ENCODE results near the gene PMVK. TPM values are rescaled to one million over a fixed set of nuclear protein-coding genes. Genes with fewer than 3 reads are reported as not detected.
A peak's percentile ranks its signal among the peaks of the same experiment; 100 is the strongest.

The PMVK gene
- polyA plus RNA-seq, 4 donors = 44.8 to 120 (median 76.0) TPM

- peaks cover 0 to 15% (median 2%) of the 10 kb centered on the region in 3 donors for H3K36me3 ChIP-seq (ENCODE audit: control insufficient read depth in 3 of 3, insufficient read depth in 2 of 3, low read depth in 1 of 3, low read length in 3 of 3)
- FAIRE-seq (no peak), DNase-seq (peak; percentile 98)
- peak overlapping the region; percentile 96 to 98 (median 97) for H3K27ac ChIP-seq (ENCODE audit: low read depth in 1 of 3, low read length in 2 of 3)
- H3K4me1 ChIP-seq (ENCODE audit: control insufficient read depth in 3 of 3, insufficient read depth in 2 of 3, low read depth in 1 of 3, low read length in 2 of 3) = peaks cover 7 to 47% (median 18%) of the 10 kb centered on the region in 3 donors
- no peaks in the 10 kb centered on the region for H3K27me3 ChIP-seq (ENCODE audit: control insufficient read depth in 3 of 3, insufficient read depth in 3 of 3, low read length in 3 of 3)
- no peaks in the 10 kb centered on the region for H3K9me3 ChIP-seq (ENCODE audit: control insufficient read depth in 2 of 2, insufficient read depth in 1 of 2, low read depth in 1 of 2, low read length in 1 of 2)
- 0% methylated on average over 30 of the region's 30 CpGs for WGBS, 3 donors
- peak overlapping the region; percentile 18 to 86 (median 84) for H3K4me3 ChIP-seq (ENCODE audit: low read depth in 1 of 3, low read length in 3 of 3)
These were observed 38.4 kb upstream of the PMVK start for GRCh38 chr1:154974808-154975408.

DNA sequence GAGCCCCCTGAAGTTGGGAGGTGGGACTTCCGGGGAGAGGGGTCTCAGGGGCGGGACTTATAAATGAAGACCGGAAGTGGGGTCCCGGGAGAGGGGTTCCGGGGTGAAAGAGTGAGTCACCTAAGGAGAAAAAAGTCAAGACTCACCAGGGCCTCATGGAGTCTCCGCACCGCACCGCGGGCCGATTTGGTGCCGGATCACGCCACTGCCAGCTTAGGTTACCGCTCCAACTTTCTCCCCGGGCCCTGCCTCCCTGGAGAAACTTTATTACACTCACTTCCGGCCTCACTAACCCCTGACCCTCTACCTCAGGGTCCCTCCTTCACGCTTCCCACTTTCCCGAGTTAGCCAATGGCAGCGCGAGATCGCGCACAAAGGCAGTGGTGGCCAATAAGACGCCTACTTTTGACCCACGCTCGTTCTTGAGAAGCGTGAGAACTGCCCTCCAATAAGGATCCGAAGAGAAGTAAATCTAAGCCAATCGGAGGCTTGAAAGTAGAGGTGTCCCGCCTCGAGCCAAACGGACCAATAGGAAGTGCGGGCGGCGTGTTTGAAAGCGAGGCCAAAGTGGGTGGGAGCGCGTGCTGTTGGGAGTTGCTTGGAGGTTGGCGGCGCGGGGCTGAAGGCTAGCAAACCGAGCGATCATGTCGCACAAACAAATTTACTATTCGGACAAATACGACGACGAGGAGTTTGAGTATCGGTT lies 37.7 kb upstream of the PMVK start, which contains the start of gene CKS1B:
CKS1B (plus strand) TSS at position 580 of the 706 bp plus-strand sequence; CDS start at position 645, 65 bp downstream.
- H3K4me3 ChIP-seq (ENCODE audit: low read depth in 1 of 3, low read length in 3 of 3) = peak within 1 kb of the TSS; percentile 64 to 86 (median 84)
- no peaks in the 10 kb centered on the region for H3K27me3 ChIP-seq (ENCODE audit: control insufficient read depth in 3 of 3, insufficient read depth in 3 of 3, low read length in 3 of 3)
- peaks cover 0 to 22% (median 2%) of the 10 kb centered on the region in 3 donors for H3K36me3 ChIP-seq (ENCODE audit: control insufficient read depth in 3 of 3, insufficient read depth in 2 of 3, low read depth in 1 of 3, low read length in 3 of 3)
- 0 to 1% (median 0%) methylated on average over 43 to 47 of the region's 47 CpGs for WGBS, 3 donors
- no peaks in the 10 kb centered on the region for H3K9me3 ChIP-seq (ENCODE audit: control insufficient read depth in 2 of 2, insufficient read depth in 1 of 2, low read depth in 1 of 2, low read length in 1 of 2)
- peak; percentile 100 for DNase-seq
- H3K4me1 ChIP-seq (ENCODE audit: control insufficient read depth in 3 of 3, insufficient read depth in 2 of 3, low read depth in 1 of 3, low read length in 2 of 3) = peaks cover 7 to 50% (median 18%) of the 10 kb centered on the region in 3 donors
- FAIRE-seq = no peak
- peak within 1 kb of the TSS; percentile 96 to 98 (median 97) for H3K27ac ChIP-seq (ENCODE audit: low read depth in 1 of 3, low read length in 2 of 3)

GRCh38 chr1:154973344-154974101 lies 37.0 kb upstream of the PMVK start:
- WGBS, 3 donors = 1 to 4% (median 2%) methylated on average over 30 to 37 of the region's 37 CpGs
- Histone ChIP-seq H3K4me3 (ENCODE audit: low read depth in 1 of 3, low read length in 3 of 3) (peak overlapping the region; percentile 63 to 84 (median 64)), H3K36me3 (ENCODE audit: control insufficient read depth in 3 of 3, insufficient read depth in 2 of 3, low read depth in 1 of 3, low read length in 3 of 3) (peaks cover 0 to 29% (median 8%) of the 10 kb centered on the region in 3 donors), H3K27ac (ENCODE audit: low read depth in 1 of 3, low read length in 2 of 3) (peak overlapping the region; percentile 95 to 98 (median 97)), H3K4me1 (ENCODE audit: control insufficient read depth in 3 of 3, insufficient read depth in 2 of 3, low read depth in 1 of 3, low read length in 2 of 3) (peaks cover 7 to 50% (median 18%) of the 10 kb centered on the region in 3 donors), H3K27me3 (ENCODE audit: control insufficient read depth in 3 of 3, insufficient read depth in 3 of 3, low read length in 3 of 3) (no peaks in the 10 kb centered on the region), H3K9me3 (ENCODE audit: control insufficient read depth in 2 of 2, insufficient read depth in 1 of 2, low read depth in 1 of 2, low read length in 1 of 2) (no peaks in the 10 kb centered on the region)
- peak; percentile 100 for DNase-seq
- no peak for FAIRE-seq

GRCh38 chr1:154972517-154973343 lies 36.2 kb upstream of the PMVK start:
- H3K4me3 ChIP-seq (ENCODE audit: low read depth in 1 of 3, low read length in 3 of 3) = peak overlapping the region in 2 of 3 donors; percentile 63 to 84
- FAIRE-seq = no peak
- peaks cover 7 to 50% (median 18%) of the 10 kb centered on the region in 3 donors for H3K4me1 ChIP-seq (ENCODE audit: control insufficient read depth in 3 of 3, insufficient read depth in 2 of 3, low read depth in 1 of 3, low read length in 2 of 3)
- no peaks in the 10 kb centered on the region for H3K27me3 ChIP-seq (ENCODE audit: control insufficient read depth in 3 of 3, insufficient read depth in 3 of 3, low read length in 3 of 3)
- H3K36me3 ChIP-seq (ENCODE audit: control insufficient read depth in 3 of 3, insufficient read depth in 2 of 3, low read depth in 1 of 3, low read length in 3 of 3) = peaks cover 0 to 37% (median 12%) of the 10 kb centered on the region in 3 donors
- no peaks in the 10 kb centered on the region for H3K9me3 ChIP-seq (ENCODE audit: control insufficient read depth in 2 of 2, insufficient read depth in 1 of 2, low read depth in 1 of 2, low read length in 1 of 2)
- H3K27ac ChIP-seq (ENCODE audit: low read depth in 1 of 3, low read length in 2 of 3) = peak overlapping the region; percentile 95 to 98 (median 97)
- DNase-seq = peak; percentile 58 to 86
- 10 to 26% (median 21%) methylated on average over 18 of the region's 18 CpGs for WGBS, 3 donors

DNA sequence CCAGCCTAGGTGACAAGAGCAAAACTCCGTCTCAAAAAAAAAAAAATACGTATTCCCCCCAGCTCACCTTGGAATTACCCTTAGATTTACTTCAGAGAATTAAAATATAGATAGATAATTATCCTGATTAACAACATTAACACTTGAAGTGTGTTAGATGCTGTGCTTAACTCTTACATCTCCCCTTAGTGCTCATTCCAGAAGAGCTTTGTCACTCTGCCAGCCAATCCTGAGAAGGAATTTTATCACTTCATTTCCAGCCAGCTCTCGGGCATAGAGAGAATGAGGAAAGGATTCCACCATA lies 35.6 kb upstream of the PMVK start:
- Histone ChIP-seq H3K9me3 (ENCODE audit: control insufficient read depth in 2 of 2, insufficient read depth in 1 of 2, low read depth in 1 of 2, low read length in 1 of 2) (no peaks in the 10 kb centered on the region), H3K4me3 (ENCODE audit: low read depth in 1 of 3, low read length in 3 of 3) (peak overlapping the region in 2 of 3 donors; percentile 63 to 84), H3K4me1 (ENCODE audit: control insufficient read depth in 3 of 3, insufficient read depth in 2 of 3, low read depth in 1 of 3, low read length in 2 of 3) (peaks cover 7 to 45% (median 18%) of the 10 kb centered on the region in 3 donors), H3K36me3 (ENCODE audit: control insufficient read depth in 3 of 3, insufficient read depth in 2 of 3, low read depth in 1 of 3, low read length in 3 of 3) (peaks cover 0 to 43% (median 14%) of the 10 kb centered on the region in 3 donors), H3K27ac (ENCODE audit: low read depth in 1 of 3, low read length in 2 of 3) (peak overlapping the region; percentile 95 to 98 (median 97)), H3K27me3 (ENCODE audit: control insufficient read depth in 3 of 3, insufficient read depth in 3 of 3, low read length in 3 of 3) (no peaks in the 10 kb centered on the region)
- DNase-seq = no peak
- WGBS, 3 donors = 53 to 63% (median 62%) methylated on average over 3 of the region's 3 CpGs
- FAIRE-seq = no peak

- Histone ChIP-seq H3K9me3 (ENCODE audit: control insufficient read depth in 2 of 2, insufficient read depth in 1 of 2, low read depth in 1 of 2, low read length in 1 of 2) (no peaks in the 10 kb centered on the region), H3K4me1 (ENCODE audit: control insufficient read depth in 3 of 3, insufficient read depth in 2 of 3, low read depth in 1 of 3, low read length in 2 of 3) (peaks cover 7 to 38% (median 17%) of the 10 kb centered on the region in 3 donors), H3K27ac (ENCODE audit: low read depth in 1 of 3, low read length in 2 of 3) (peak overlapping the region; percentile 77 to 85 (median 79)), H3K27me3 (ENCODE audit: control insufficient read depth in 3 of 3, insufficient read depth in 3 of 3, low read length in 3 of 3) (no peaks in the 10 kb centered on the region), H3K4me3 (ENCODE audit: low read depth in 1 of 3, low read length in 3 of 3) (peak overlapping the region in 1 of 3 donors; percentile 27), H3K36me3 (ENCODE audit: control insufficient read depth in 3 of 3, insufficient read depth in 2 of 3, low read depth in 1 of 3, low read length in 3 of 3) (peaks cover 0 to 50% (median 20%) of the 10 kb centered on the region in 3 donors)
- WGBS, 3 donors = 41 to 52% (median 51%) methylated on average over 10 of the region's 10 CpGs
- DNase-seq (peak in 1 of 2 donors; percentile 66), FAIRE-seq (no peak)
These were observed 35.0 kb upstream of the PMVK start for GRCh38 chr1:154971341-154971998.

- Histone ChIP-seq H3K36me3 (ENCODE audit: control insufficient read depth in 3 of 3, insufficient read depth in 2 of 3, low read depth in 1 of 3, low read length in 3 of 3) (peaks cover 2 to 56% (median 22%) of the 10 kb centered on the region in 3 donors), H3K9me3 (ENCODE audit: control insufficient read depth in 2 of 2, insufficient read depth in 1 of 2, low read depth in 1 of 2, low read length in 1 of 2) (no peaks in the 10 kb centered on the region), H3K4me3 (ENCODE audit: low read depth in 1 of 3, low read length in 3 of 3) (peak within 1 kb of the TSS; percentile 1 to 40 (median 27)), H3K27me3 (ENCODE audit: control insufficient read depth in 3 of 3, insufficient read depth in 3 of 3, low read length in 3 of 3) (no peaks in the 10 kb centered on the region), H3K27ac (ENCODE audit: low read depth in 1 of 3, low read length in 2 of 3) (peak within 1 kb of the TSS; percentile 77 to 85 (median 79)), H3K4me1 (ENCODE audit: control insufficient read depth in 3 of 3, insufficient read depth in 2 of 3, low read depth in 1 of 3, low read length in 2 of 3) (peaks cover 7 to 35% (median 15%) of the 10 kb centered on the region in 3 donors)
- DNase-seq (peak; percentile 61 to 84), FAIRE-seq (no peak)
- 26 to 51% (median 47%) methylated on average over 14 to 15 of the region's 15 CpGs for WGBS, 3 donors
These were observed 34.3 kb upstream of the PMVK start, which contains the start of gene SHC1 for GRCh38 chr1:154970631-154971340. TSS of gene SHC1 (minus strand) at chr1:154970747. CDS start at chr1:154970526, 221 bp downstream.
